Activated T-helper 9 cell treated with anti-CD3 and anti-CD28 coated beads, Interleukin-2, amount 50 U/mL, for 16 hours (primary cell): ENCODE data around the gene NFX1.
A peak's percentile ranks its signal among the peaks of the same experiment; 100 is the strongest.
"Not testable (repeated sequence)": the region's sequence is repeated elsewhere in the genome, so short reads cannot be mapped to it uniquely, and the experiment has no call there.

ENCODE experiments used
- DNase-seq: peaks from one replicate; pipeline ENCODE4 v3.0.0-alpha.2; 2020; ENCODE audit warnings: low read depth

The NFX1 gene

GRCh38 chr9:33364127-33364526 lies 73.8 kb downstream of the NFX1 start:
- DNase-seq = no peak

GRCh38 chr9:33364814-33365213 lies 74.5 kb downstream of the NFX1 start:
- DNase-seq = not testable (repeated sequence)

- DNase-seq = no peak
These were observed 76.7 kb downstream of the NFX1 start for GRCh38 chr9:33366979-33367480.

- no peak for DNase-seq
These were observed 82.6 kb downstream of the NFX1 start for GRCh38 chr9:33372900-33373299.

- DNase-seq = no peak
These were observed 83.9 kb downstream of the NFX1 start for GRCh38 chr9:33374190-33374589.

GRCh38 chr9:33374634-33375237 lies 84.4 kb downstream of the NFX1 start:
- peak; percentile 33 for DNase-seq

- no peak for DNase-seq
These were observed 85.0 kb downstream of the NFX1 start for GRCh38 chr9:33375238-33375840.

- DNase-seq = no peak
These were observed 85.6 kb downstream of the NFX1 start for GRCh38 chr9:33375841-33376321.

- no peak for DNase-seq
These were observed 86.9 kb downstream of the NFX1 start for GRCh38 chr9:33377089-33377715.

GRCh38 chr9:33378121-33378795 lies 87.9 kb downstream of the NFX1 start:
- no peak for DNase-seq

- no peak for DNase-seq
These were observed 89.5 kb downstream of the NFX1 start for GRCh38 chr9:33379666-33380389.

GRCh38 chr9:33380390-33381094 lies 90.2 kb downstream of the NFX1 start:
- no peak for DNase-seq

GRCh38 chr9:33381231-33381791 lies 91.0 kb downstream of the NFX1 start:
- no peak for DNase-seq

GRCh38 chr9:33382397-33382796 lies 92.1 kb downstream of the NFX1 start:
- not testable (repeated sequence) for DNase-seq

- DNase-seq = not testable (repeated sequence)
These were observed 93.1 kb downstream of the NFX1 start for GRCh38 chr9:33383396-33383795.

GRCh38 chr9:33385536-33385935 lies 95.2 kb downstream of the NFX1 start:
- DNase-seq = not testable (repeated sequence)

GRCh38 chr9:33385979-33386640 lies 95.8 kb downstream of the NFX1 start:
- DNase-seq = not testable (repeated sequence)

- not testable (repeated sequence) for DNase-seq
These were observed 96.3 kb downstream of the NFX1 start for GRCh38 chr9:33386641-33386996.

GRCh38 chr9:33386998-33387397 lies 96.7 kb downstream of the NFX1 start:
- not testable (repeated sequence) for DNase-seq
